HCT116 (cell line): Measurements from ENCODE around the gene TMEM181.

ENCODE experiments used
- CEBPB ChIP-seq: IDR thresholded peaks from 2 replicates; pipeline ENCODE4 v1.6.1; 2012; ENCODE audit warnings: low read depth
- EZH2 ChIP-seq: fragments of 200-600 bp; sonication (generic); IDR thresholded peaks from 2 replicates; pipeline ENCODE4 v1.6.1; 2017; ENCODE audit warnings: antibody characterized with exemption, mixed run types
- EZH2phosphoT487 ChIP-seq: fragments of 200-600 bp; IDR thresholded peaks from 2 replicates; pipeline ENCODE4 v1.6.1; 2018; ENCODE audit warnings: antibody characterized with exemption, borderline replicate concordance
- POLR2A ChIP-seq: IDR thresholded peaks from 2 replicates; pipeline ENCODE4 v1.7.0; 2011; ENCODE audit warnings: borderline replicate concordance; ENCODE audit not compliant: insufficient read depth, insufficient read length; ENCODE audit errors: extremely low read depth
- POLR2AphosphoS5 ChIP-seq: IDR thresholded peaks from 2 replicates; pipeline ENCODE4 v1.6.1; 2011; ENCODE audit warnings: mild to moderate bottlenecking, low read depth, low read length, moderate library complexity
- SIN3A ChIP-seq: IDR thresholded peaks from 2 replicates; pipeline ENCODE4 v1.6.1; 2012; ENCODE audit warnings: low read depth
- TCF7L2 ChIP-seq: IDR thresholded peaks from 2 replicates; pipeline ENCODE4 v1.7.0; 2011; ENCODE audit warnings: borderline replicate concordance, inconsistent platforms; ENCODE audit not compliant: insufficient read depth, insufficient read length; ENCODE audit errors: extremely low read depth
- TF ChIP-seq, protein P1 (sequence below), 3 experiments: fragments of 200-600 bp in 1 of 3; sonication (generic) in 1 of 3; IDR thresholded peaks in 2 of 3; conservative IDR thresholded peaks in 1 of 3; 2 replicates each; pipeline ENCODE4 v1.5.1; 2012 to 2017; ENCODE audit warnings: low read depth in 2 of 3, low read length in 2 of 3, antibody characterized with exemption in 1 of 3, borderline replicate concordance in 1 of 3, control low read depth in 1 of 3, mild to moderate bottlenecking in 1 of 3, mixed read lengths in 1 of 3, mixed run types in 1 of 3, moderate library complexity in 1 of 3; ENCODE audit not compliant: insufficient read depth in 1 of 3

- TF ChIP-seq POLR2AphosphoS5 = no peak
- TF ChIP-seq EZH2phosphoT487 = no peak
- TF ChIP-seq, protein P1, sequence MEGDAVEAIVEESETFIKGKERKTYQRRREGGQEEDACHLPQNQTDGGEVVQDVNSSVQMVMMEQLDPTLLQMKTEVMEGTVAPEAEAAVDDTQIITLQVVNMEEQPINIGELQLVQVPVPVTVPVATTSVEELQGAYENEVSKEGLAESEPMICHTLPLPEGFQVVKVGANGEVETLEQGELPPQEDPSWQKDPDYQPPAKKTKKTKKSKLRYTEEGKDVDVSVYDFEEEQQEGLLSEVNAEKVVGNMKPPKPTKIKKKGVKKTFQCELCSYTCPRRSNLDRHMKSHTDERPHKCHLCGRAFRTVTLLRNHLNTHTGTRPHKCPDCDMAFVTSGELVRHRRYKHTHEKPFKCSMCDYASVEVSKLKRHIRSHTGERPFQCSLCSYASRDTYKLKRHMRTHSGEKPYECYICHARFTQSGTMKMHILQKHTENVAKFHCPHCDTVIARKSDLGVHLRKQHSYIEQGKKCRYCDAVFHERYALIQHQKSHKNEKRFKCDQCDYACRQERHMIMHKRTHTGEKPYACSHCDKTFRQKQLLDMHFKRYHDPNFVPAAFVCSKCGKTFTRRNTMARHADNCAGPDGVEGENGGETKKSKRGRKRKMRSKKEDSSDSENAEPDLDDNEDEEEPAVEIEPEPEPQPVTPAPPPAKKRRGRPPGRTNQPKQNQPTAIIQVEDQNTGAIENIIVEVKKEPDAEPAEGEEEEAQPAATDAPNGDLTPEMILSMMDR (IDR thresholded peaks at IDR 0.05 in 2 of 3, conservative IDR thresholded peaks at IDR 0.05 in 1 of 3; ENCODE audit: borderline replicate concordance in 1 of 3, insufficient read depth in 1 of 3, low read depth in 2 of 3, low read length in 2 of 3) = no peak
- no peak for TF ChIP-seq POLR2A
- TF ChIP-seq CEBPB = no peak
- TF ChIP-seq SIN3A = no peak
- no peak for TF ChIP-seq TCF7L2
- no peak for TF ChIP-seq EZH2
Measured at GRCh38 chr6:158667360-158667981, 107.6 kb downstream of the TMEM181 start.
